AG09319 (cell line): ENCODE data around the gene BECN2.

Experiments used
- DNase-seq: peaks from one replicate; pipeline ENCODE4 v3.0.0-alpha.2; 2010; ENCODE audit warnings: low read depth; ENCODE audit errors: extremely low read depth
- TF ChIP-seq, protein P1 (sequence below): IDR thresholded peaks from 2 replicates; pipeline ENCODE4 v1.5.1; 2011; ENCODE audit warnings: low read depth, mild to moderate bottlenecking, inconsistent platforms, low read length, moderate library complexity

BECN2 gene

DNA sequence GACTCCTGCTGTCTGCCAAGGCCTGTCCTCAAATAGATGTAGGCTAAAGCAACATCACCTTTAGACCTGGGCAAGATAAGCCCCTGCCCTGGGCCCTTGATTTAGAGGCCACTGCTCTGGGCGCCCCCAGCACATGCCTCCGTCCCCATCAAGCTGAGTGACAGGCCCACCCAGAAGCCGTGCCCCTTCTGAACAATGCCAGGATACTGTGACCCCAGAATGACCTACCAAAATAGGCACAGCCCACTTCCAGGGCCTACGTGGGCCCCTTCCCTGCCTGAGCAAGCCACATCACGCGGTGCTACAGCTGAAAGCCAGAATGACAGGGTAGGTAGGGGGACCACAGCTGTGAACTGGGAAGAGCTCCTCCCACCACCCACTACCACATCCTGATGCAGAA, 24.7 kb upstream of the BECN2 start:
- TF ChIP-seq, protein P1, sequence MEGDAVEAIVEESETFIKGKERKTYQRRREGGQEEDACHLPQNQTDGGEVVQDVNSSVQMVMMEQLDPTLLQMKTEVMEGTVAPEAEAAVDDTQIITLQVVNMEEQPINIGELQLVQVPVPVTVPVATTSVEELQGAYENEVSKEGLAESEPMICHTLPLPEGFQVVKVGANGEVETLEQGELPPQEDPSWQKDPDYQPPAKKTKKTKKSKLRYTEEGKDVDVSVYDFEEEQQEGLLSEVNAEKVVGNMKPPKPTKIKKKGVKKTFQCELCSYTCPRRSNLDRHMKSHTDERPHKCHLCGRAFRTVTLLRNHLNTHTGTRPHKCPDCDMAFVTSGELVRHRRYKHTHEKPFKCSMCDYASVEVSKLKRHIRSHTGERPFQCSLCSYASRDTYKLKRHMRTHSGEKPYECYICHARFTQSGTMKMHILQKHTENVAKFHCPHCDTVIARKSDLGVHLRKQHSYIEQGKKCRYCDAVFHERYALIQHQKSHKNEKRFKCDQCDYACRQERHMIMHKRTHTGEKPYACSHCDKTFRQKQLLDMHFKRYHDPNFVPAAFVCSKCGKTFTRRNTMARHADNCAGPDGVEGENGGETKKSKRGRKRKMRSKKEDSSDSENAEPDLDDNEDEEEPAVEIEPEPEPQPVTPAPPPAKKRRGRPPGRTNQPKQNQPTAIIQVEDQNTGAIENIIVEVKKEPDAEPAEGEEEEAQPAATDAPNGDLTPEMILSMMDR: no peak
- DNase-seq: no peak

DNA sequence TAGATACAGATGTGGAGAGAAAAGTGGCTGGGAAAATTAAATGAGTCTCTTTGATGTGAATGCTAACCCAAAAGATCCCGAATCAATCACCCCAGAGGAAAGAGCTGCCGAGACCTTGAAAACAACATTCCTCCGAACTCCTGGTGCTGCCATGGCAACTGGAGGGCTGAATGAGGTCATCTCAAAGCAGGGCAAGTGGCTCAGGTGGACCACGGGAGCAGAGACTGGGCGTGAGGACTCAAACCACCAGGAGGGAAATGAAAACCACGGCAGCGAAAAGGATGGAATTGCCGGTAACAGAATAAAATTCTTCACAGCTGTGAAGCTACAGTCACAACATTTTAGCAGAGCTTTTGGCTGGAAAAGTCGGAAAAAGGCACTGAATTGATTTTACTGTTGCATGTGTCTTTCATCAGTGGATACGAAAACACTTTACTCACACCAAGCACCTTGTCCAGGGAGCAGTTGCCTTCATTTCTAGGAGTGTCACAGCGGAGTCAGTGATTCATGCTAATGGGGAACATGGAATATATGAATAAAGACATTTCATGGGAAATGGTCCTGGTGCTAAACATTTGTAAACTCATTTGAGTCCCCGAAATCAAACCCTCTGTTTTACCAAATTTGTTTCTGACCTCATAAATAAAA, 23.2 kb upstream of the BECN2 start:
- TF ChIP-seq, protein P1: no peak
- peak; percentile 25 for DNase-seq

DNA sequence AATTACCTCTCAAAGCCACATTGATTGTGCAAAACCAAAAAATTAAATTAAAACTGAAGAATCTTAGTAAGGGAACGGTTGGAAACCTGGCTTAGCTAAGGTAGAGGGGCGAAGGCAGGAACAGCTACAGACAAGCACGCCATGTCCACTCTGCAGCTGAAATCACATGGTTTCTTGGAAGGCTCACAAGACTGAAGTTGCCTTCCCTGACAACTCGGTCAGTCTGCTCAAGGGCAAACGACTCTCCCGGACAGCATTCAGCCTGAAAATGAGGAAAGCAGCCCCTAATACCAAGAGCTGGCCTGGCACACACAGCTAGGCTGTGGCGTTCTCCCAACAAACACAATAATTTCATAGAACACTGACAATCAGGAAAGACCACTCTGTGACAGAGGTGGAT, 22.7 kb upstream of the BECN2 start:
- TF ChIP-seq, protein P1: no peak
- DNase-seq: no peak

DNA sequence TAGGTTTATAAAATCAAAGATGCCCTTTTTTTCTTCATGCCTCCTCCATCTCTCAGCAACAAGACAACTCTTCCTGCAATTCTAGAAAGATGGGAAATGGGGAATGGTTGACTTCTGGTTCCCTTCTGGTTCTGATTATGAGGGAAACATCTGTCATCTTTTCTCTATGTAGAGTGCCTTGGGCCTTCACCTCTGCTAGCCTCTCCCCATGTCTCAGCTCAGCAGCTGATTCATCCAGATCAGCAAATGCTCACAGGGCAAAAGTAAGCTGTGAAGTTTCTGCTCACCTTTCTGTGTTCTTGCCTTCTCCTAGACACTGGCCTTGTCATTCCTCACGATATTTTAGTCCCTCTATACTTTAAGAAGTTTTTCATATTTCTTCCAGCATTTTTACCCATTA, 17.8 kb upstream of the BECN2 start:
- TF ChIP-seq, protein P1: no peak
- DNase-seq: no peak

DNA sequence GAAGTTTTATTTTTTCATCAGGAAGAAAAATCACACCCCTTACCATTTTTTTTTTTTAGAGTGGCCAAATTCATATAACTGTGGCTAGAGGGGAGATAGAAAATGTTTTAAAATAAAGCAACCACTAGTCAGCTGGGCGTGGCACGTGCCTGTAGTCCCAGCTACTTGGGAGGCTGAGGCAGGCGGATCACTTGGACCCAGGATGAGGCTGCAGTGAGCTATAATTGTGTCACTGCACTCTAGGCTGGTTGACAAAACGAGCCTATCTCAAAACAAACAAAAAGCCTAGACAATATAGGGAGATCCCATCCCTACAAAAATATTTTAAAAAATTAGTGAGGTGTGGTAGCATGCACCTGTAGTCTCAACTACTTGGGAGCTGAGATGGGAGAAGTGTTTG, 14.8 kb upstream of the BECN2 start:
- DNase-seq: no peak
- TF ChIP-seq, protein P1: no peak

DNA sequence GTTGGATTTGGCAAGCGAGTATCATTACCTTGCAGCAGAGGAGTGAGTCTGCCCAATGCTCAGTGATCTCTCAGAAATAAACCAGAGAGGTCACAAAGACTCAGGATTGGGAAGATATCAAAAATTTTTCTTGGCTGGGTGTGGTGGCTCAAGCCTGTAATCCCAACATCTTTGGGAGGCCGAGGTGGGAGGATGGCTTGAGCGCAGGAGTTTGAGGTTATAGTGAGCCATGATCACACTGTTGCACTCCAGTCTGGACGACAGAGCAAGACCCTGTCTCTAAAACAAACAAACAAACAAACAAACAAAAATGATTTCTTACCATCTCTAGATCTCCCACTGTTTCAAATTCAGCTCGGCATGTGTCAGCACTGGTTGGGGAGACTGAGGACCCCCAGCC, 13.3 kb upstream of the BECN2 start:
- no peak for DNase-seq
- TF ChIP-seq, protein P1: no peak

DNA sequence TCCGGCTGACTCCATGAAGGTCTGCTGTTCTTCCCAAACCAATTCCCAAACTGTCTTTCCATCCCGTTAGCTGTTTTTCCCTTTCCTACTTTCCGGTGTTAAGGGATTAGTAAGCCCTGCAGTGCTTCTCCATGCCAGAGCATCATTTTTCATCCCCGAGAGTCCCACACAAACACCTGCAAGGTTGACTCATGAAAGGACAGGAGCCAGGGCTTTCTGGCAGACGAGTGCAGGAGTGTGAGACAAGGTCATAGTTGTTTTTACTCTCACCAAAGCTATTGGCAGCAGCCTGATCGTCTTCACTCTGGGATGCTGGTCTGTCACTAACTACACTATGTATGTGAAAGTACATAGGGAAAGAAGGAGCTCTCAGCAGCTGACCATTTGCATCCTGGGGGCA, 10.2 kb upstream of the BECN2 start:
- no peak for DNase-seq
- TF ChIP-seq, protein P1: no peak
